Ascending aorta (tissue), 2 donors: ENCODE data around the gene LMO3. TPM values are rescaled to one million over a fixed set of nuclear protein-coding genes. Genes with fewer than 3 reads are reported as not detected.
"Not testable (repeated sequence)": the region's sequence is repeated elsewhere in the genome, so short reads cannot be mapped to it uniquely, and the experiment has no call there.

Experiments
- DNase-seq, 2 donors: peaks; one replicate each; pipeline ENCODE4 v3.0.0-alpha.2; 2019; ENCODE audit warnings: low spot score in 2 of 2
- H3K27ac ChIP-seq, 2 donors: fragments of 200-600 bp; sonication (generic); one replicate each; pipeline ENCODE4 v1.5.1; 2016 to 2017; ENCODE audit warnings: mild to moderate bottlenecking in 1 of 2
- H3K27me3 ChIP-seq: fragments of 200-600 bp; sonication (generic); one replicate; pipeline ENCODE4 v1.5.1; 2017
- H3K36me3 ChIP-seq, 2 donors: fragments of 200-600 bp; sonication (generic); one replicate each; pipeline ENCODE4 v1.5.1; 2016
- H3K4me1 ChIP-seq, 2 donors: fragments of 200-600 bp; sonication (generic); one replicate each; pipeline ENCODE4 v1.5.1; 2016 to 2017; ENCODE audit warnings: mild to moderate bottlenecking in 1 of 2
- H3K4me3 ChIP-seq, 2 donors: fragments of 200-600 bp; sonication (generic); one replicate each; pipeline ENCODE4 v1.5.1; 2016 to 2017; ENCODE audit warnings: mild to moderate bottlenecking in 1 of 2
- H3K9me3 ChIP-seq, 2 donors: fragments of 200-600 bp; sonication (generic); one replicate each; pipeline ENCODE4 v1.5.1; 2016
- intact Hi-C: fragments of 100-400 bp; cut with DNase I; formaldehyde crosslinking; loops from one replicate; pipeline ENCODE4 v1.15.1; 2023
- total RNA-seq: library from RNA; depleted of rRNA; stranded (reverse); fragments of >200 nt; gene quantifications from one replicate; pipeline ENCODE4 v1.1.0, GENCODE V29; 2016
- TF ChIP-seq, protein P1 (sequence below), 3 experiments: fragments of 200-600 bp in 2 of 3; fragments of 450-650 bp in 1 of 3; sonication (generic) in 2 of 3; IDR thresholded peaks; one replicate each; pipeline ENCODE4 v1.5.1; 2016 to 2019; ENCODE audit warnings: antibody characterized with exemption in 3 of 3, mild to moderate bottlenecking in 1 of 3, moderate library complexity in 1 of 3

LMO3 gene
- total RNA-seq, 1 donor from 2014 or later, result 20.2 TPM

- intact Hi-C loops, result no loop called here
- Histone ChIP-seq H3K36me3 (no peaks in the 10 kb centered on the region), H3K9me3 (no peaks in the 10 kb centered on the region), H3K4me3 (no peak overlapping the region), H3K4me1 (no peaks in the 10 kb centered on the region), H3K27me3 (no peaks in the 10 kb centered on the region), H3K27ac (no peak overlapping the region)
- TF ChIP-seq, protein P1, sequence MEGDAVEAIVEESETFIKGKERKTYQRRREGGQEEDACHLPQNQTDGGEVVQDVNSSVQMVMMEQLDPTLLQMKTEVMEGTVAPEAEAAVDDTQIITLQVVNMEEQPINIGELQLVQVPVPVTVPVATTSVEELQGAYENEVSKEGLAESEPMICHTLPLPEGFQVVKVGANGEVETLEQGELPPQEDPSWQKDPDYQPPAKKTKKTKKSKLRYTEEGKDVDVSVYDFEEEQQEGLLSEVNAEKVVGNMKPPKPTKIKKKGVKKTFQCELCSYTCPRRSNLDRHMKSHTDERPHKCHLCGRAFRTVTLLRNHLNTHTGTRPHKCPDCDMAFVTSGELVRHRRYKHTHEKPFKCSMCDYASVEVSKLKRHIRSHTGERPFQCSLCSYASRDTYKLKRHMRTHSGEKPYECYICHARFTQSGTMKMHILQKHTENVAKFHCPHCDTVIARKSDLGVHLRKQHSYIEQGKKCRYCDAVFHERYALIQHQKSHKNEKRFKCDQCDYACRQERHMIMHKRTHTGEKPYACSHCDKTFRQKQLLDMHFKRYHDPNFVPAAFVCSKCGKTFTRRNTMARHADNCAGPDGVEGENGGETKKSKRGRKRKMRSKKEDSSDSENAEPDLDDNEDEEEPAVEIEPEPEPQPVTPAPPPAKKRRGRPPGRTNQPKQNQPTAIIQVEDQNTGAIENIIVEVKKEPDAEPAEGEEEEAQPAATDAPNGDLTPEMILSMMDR (IDR thresholded peaks at IDR 0.05), result no peak
- no peak for DNase-seq
These were observed 50.3 kb downstream of the LMO3 start for GRCh38 chr12:16555630-16556029.

GRCh38 chr12:16553457-16553856, 52.5 kb downstream of the LMO3 start:
- Histone ChIP-seq H3K36me3 (no peaks in the 10 kb centered on the region), H3K4me1 (no peaks in the 10 kb centered on the region), H3K27me3 (no peaks in the 10 kb centered on the region), H3K27ac (no peak overlapping the region), H3K9me3 (no peaks in the 10 kb centered on the region), H3K4me3 (no peak overlapping the region)
- intact Hi-C loops, result no loop called here
- no peak for DNase-seq
- TF ChIP-seq, protein P1 (IDR thresholded peaks at IDR 0.05), result no peak

- H3K27me3 ChIP-seq, result no peaks in the 10 kb centered on the region
- no peak overlapping the region for H3K27ac ChIP-seq
- no peaks in the 10 kb centered on the region for H3K9me3 ChIP-seq
- intact Hi-C loops, result no loop called here
- no peaks in the 10 kb centered on the region for H3K36me3 ChIP-seq
- H3K4me1 ChIP-seq, result no peaks in the 10 kb centered on the region
- TF ChIP-seq, protein P1 (IDR thresholded peaks at IDR 0.05), result no peak
- no peak for DNase-seq
- no peak overlapping the region for H3K4me3 ChIP-seq
These were observed 53.7 kb downstream of the LMO3 start for GRCh38 chr12:16552301-16552700.

- no peak for DNase-seq
- TF ChIP-seq, protein P1 (IDR thresholded peaks at IDR 0.05), result no peak
- H3K4me1 ChIP-seq, result no peaks in the 10 kb centered on the region
- no peaks in the 10 kb centered on the region for H3K27me3 ChIP-seq
- intact Hi-C loops, result no loop called here
- no peak overlapping the region for H3K4me3 ChIP-seq
- no peaks in the 10 kb centered on the region for H3K36me3 ChIP-seq
- no peak overlapping the region for H3K27ac ChIP-seq
- no peaks in the 10 kb centered on the region for H3K9me3 ChIP-seq
These were observed 60.1 kb downstream of the LMO3 start for GRCh38 chr12:16545836-16546235.

DNA sequence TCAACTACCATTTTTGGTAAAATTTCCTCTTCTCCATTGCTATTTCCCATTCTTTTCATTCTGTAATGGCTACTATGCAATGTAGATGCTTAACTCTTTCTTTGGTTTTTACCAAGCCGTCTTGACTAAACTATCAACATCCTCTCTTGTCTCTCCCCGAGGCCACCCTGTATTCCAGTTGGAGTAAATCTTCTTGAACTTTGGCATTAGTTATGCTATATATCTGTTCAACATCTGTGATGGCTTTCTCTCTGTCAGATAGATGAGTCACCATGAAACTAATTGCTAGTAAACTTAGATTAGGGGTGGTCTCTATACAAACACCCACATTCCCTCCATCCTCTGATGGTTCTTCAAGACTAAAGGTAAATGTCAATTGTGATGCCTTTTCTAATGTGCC, 63.4 kb downstream of the LMO3 start:
- DNase-seq, result no peak
- intact Hi-C loops, result no loop called here
- no peaks in the 10 kb centered on the region for H3K27me3 ChIP-seq
- no peaks in the 10 kb centered on the region for H3K9me3 ChIP-seq
- H3K27ac ChIP-seq, result no peak overlapping the region
- no peaks in the 10 kb centered on the region for H3K36me3 ChIP-seq
- no peak overlapping the region for H3K4me3 ChIP-seq
- TF ChIP-seq, protein P1 (IDR thresholded peaks at IDR 0.05), result no peak
- H3K4me1 ChIP-seq, result no peaks in the 10 kb centered on the region

GRCh38 chr12:16537652-16538051, 68.3 kb downstream of the LMO3 start:
- H3K9me3 ChIP-seq, H3K27ac ChIP-seq, H3K36me3 ChIP-seq, DNase-seq, H3K4me1 ChIP-seq, H3K27me3 ChIP-seq, H3K4me3 ChIP-seq, intact Hi-C loops: not testable (repeated sequence)
